CD14-positive monocyte (primary cell): ENCODE measurements around the gene C16orf95. TPM values are rescaled to one million over a fixed set of nuclear protein-coding genes. Genes with fewer than 3 reads are reported as not detected.

Experiments used
- DNase-seq, 3 donors: peaks; one replicate each; pipeline ENCODE4 v3.0.0-alpha.2; 2011 to 2022
- H2AFZ ChIP-seq: 2 replicates; pipeline ENCODE4 v1.6.0; 2012; ENCODE audit warnings: mild to moderate bottlenecking, low read depth, low read length, inconsistent platforms; ENCODE audit not compliant: insufficient read depth, poor library complexity, severe bottlenecking
- H3K27ac ChIP-seq, 2 donors: 1 replicate in 1 of 2; 2 replicates in 1 of 2; pipeline ENCODE4 v1.5.1; 2012 to 2013; ENCODE audit warnings: low read length in 2 of 2, control low read depth in 1 of 2, inconsistent platforms in 1 of 2, low read depth in 1 of 2, mild to moderate bottlenecking in 1 of 2
- H3K27me3 ChIP-seq, 2 donors: one replicate each; pipeline versions ENCODE4 v1.6.0 to v1.6.1; 2011 to 2013; ENCODE audit warnings: low read length in 2 of 2; ENCODE audit not compliant: control insufficient read depth in 2 of 2, insufficient read depth in 2 of 2
- H3K36me3 ChIP-seq, 2 donors: replicated peaks in 1 of 2; 1 replicate in 1 of 2; 2 replicates in 1 of 2; pipeline versions ENCODE4 v1.5.1 to v1.6.1; 2012 to 2013; ENCODE audit warnings: low read length in 2 of 2, control low read depth in 1 of 2, inconsistent platforms in 1 of 2, mild to moderate bottlenecking in 1 of 2; ENCODE audit not compliant: insufficient read depth in 2 of 2, control insufficient read depth in 1 of 2
- H3K4me1 ChIP-seq, 2 donors: 1 replicate in 1 of 2; 2 replicates in 1 of 2; pipeline versions ENCODE4 v1.5.1 to v1.6.1; 2012 to 2013; ENCODE audit warnings: low read length in 2 of 2, control low read depth in 1 of 2, inconsistent platforms in 1 of 2, mild to moderate bottlenecking in 1 of 2, moderate library complexity in 1 of 2; ENCODE audit not compliant: insufficient read depth in 2 of 2, control insufficient read depth in 1 of 2
- H3K4me2 ChIP-seq: replicated peaks from 2 replicates; pipeline ENCODE3; 2012; ENCODE audit warnings: low read length, moderate library complexity, mild to moderate bottlenecking; ENCODE audit not compliant: poor library complexity, severe bottlenecking; ENCODE audit errors: extremely low read depth
- H3K4me3 ChIP-seq, 3 experiments: fragments of 200-600 bp in 1 of 3; sonication (generic) in 1 of 3; replicated peaks in 1 of 3; 1 replicate in 2 of 3; 2 replicates in 1 of 3; pipeline ENCODE4 v1.5.1; 2011 to 2013; ENCODE audit warnings: low read length in 3 of 3, mild to moderate bottlenecking in 3 of 3, control low read depth in 2 of 3, low read depth in 2 of 3, inconsistent platforms in 1 of 3, moderate library complexity in 1 of 3
- H3K79me2 ChIP-seq: 2 replicates; pipeline ENCODE4 v1.6.0; 2012; ENCODE audit warnings: mild to moderate bottlenecking, control low read depth, inconsistent platforms, low read length, moderate library complexity; ENCODE audit not compliant: insufficient read depth
- H3K9ac ChIP-seq: 2 replicates; pipeline ENCODE4 v1.6.0; 2017; ENCODE audit warnings: low read length, mild to moderate bottlenecking; ENCODE audit not compliant: insufficient read depth, poor library complexity, severe bottlenecking
- H3K9me3 ChIP-seq, 2 donors: replicated peaks in 1 of 2; 1 replicate in 1 of 2; 2 replicates in 1 of 2; pipeline versions ENCODE4 v1.5.1 to v1.6.1; 2012 to 2013; ENCODE audit warnings: low read length in 2 of 2, control low read depth in 1 of 2; ENCODE audit not compliant: control insufficient read depth in 1 of 2, insufficient read depth in 1 of 2
- H4K20me1 ChIP-seq: 2 replicates; pipeline ENCODE4 v1.6.0; 2012; ENCODE audit warnings: mild to moderate bottlenecking, low read length, control low read depth, moderate library complexity; ENCODE audit not compliant: insufficient read depth
- H3K27ac Mint-ChIP-seq, 7 donors: one replicate each; pipeline ENCODE4 v1.8.0; 2020; ENCODE audit warnings: mild to moderate bottlenecking in 7 of 7, mixed read lengths in 7 of 7, moderate library complexity in 6 of 7, inconsistent platforms in 2 of 7
- H3K27me3 Mint-ChIP-seq, 3 donors: one replicate each; pipeline ENCODE4 v1.8.0; 2021 to 2022; ENCODE audit warnings: low read depth in 3 of 3, mild to moderate bottlenecking in 3 of 3, mixed read lengths in 3 of 3, moderate library complexity in 3 of 3, inconsistent platforms in 1 of 3
- H3K36me3 Mint-ChIP-seq, 2 donors: one replicate each; pipeline ENCODE4 v1.8.0; 2020; ENCODE audit warnings: mixed read lengths in 2 of 2, inconsistent platforms in 1 of 2, mild to moderate bottlenecking in 1 of 2
- H3K4me1 Mint-ChIP-seq: one replicate; pipeline ENCODE4 v1.8.0; 2020; ENCODE audit warnings: mild to moderate bottlenecking, mixed read lengths
- H3K4me3 Mint-ChIP-seq, 2 donors: one replicate each; pipeline ENCODE4 v1.8.0; 2020; ENCODE audit warnings: mild to moderate bottlenecking in 2 of 2, mixed read lengths in 2 of 2, moderate library complexity in 1 of 2
- H3K9me3 Mint-ChIP-seq, 7 donors: one replicate each; pipeline ENCODE4 v1.8.0; 2020 to 2022; ENCODE audit warnings: mixed read lengths in 7 of 7, mild to moderate bottlenecking in 6 of 7, moderate library complexity in 6 of 7, inconsistent platforms in 2 of 7
- CTCF ChIP-seq: fragments of 200-600 bp; IDR thresholded peaks from one replicate; pipeline ENCODE4 v1.8.0; 2022; ENCODE audit warnings: antibody characterized with exemption, mild to moderate bottlenecking
- WGBS: methylation state at CpG from one replicate; pipeline ENCODE4 v1.1.5; 2013; ENCODE audit warnings: missing lambda C conversion rate; ENCODE audit not compliant: insufficient coverage; 5-methylcytosine and 5-hydroxymethylcytosine counted together
- intact Hi-C, 2 donors: fragments of 100-400 bp; cut with micrococcal nuclease; formaldehyde crosslinking; loops; one replicate each; pipeline versions ENCODE4 v1.15.0 to v1.15.1; 2023
- polyA plus RNA-seq, 3 donors: library from polyadenylated mRNA; depleted of rRNA in 1 of 3; unstranded in 2 of 3; stranded (reverse) in 1 of 3; fragments of 300-500 nt in 2 of 3; fragments of >200 nt in 1 of 3; fragmentation: Illumina TruSeq in 2 of 3; gene quantifications; 1 replicate in 2 of 3; 2 replicates in 1 of 3; pipeline ENCODE4 v1.2.3, GENCODE V29; 2012 to 2021

C16orf95 gene
- polyA plus RNA-seq, 3 donors, result 0.89 to 1.9 (median 1.7) TPM

DNA sequence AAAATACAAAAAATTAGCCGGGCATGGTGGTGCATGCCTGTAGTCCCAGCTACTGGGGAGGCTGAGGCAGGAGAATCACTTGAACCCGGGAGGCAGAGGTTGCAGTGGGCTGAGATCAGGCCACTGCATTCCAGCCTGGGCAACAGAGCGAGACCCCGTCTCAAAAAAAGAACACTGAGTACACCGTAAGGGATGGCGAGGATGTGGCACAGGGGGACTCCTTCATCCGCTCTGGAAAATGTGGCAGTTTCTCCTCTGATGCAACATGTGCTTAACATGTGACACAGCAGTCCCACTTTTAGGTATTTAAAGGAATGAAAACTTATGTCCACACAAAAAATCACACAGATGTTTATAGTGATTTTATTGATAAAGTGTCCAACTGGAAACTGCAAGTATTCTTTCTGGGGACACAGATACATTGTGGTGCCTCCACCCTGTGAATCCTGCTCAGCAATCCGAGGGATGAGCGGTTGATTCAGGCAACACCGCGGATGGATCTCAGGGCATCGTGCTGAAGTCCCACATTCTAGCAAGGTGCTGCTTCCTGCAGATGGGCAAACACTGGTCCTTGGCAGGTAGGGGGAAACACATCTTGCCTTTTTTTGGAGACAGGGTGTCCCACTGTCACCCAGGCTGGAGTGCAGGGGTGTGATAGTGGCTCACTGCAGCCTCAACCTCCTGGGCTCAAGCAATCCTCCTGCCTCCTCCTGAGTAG is 3.5 kb upstream of the C16orf95 start:
- peaks cover 11% of the 10 kb centered on the region for H3K79me2 ChIP-seq
- no peaks in the 10 kb centered on the region for H4K20me1 ChIP-seq
- Mint-ChIP-seq H3K9me3 (no peaks in the 10 kb centered on the region), H3K27ac (no peak overlapping the region), H3K4me1 (peaks cover 11% of the 10 kb centered on the region), H3K4me3 (no peak overlapping the region), H3K36me3 (no peaks in the 10 kb centered on the region), H3K27me3 (peaks cover 0 to 2% (median 1%) of the 10 kb centered on the region in 3 donors)
- DNase-seq, result no peak
- H3K9ac ChIP-seq, result no peak overlapping the region
- H2AFZ ChIP-seq, result no peak overlapping the region
- no peaks in the 10 kb centered on the region for H3K9me3 ChIP-seq
- no peak overlapping the region for H3K4me2 ChIP-seq
- no peak for TF ChIP-seq CTCF
- no peak overlapping the region for H3K4me3 ChIP-seq
- 90% methylated on average over 12 of the region's 12 CpGs for WGBS
- H3K36me3 ChIP-seq, result no peaks in the 10 kb centered on the region
- no peaks in the 10 kb centered on the region for H3K27me3 ChIP-seq
- intact Hi-C loops, result no loop called here
- H3K27ac ChIP-seq, result no peak overlapping the region
- H3K4me1 ChIP-seq, result peaks cover 7 to 11% of the 10 kb centered on the region in 2 donors

GRCh38 chr16:87319997-87320491 is 2.9 kb upstream of the C16orf95 start:
- H3K27ac ChIP-seq, result no peak overlapping the region
- peaks cover 7 to 11% of the 10 kb centered on the region in 2 donors for H3K4me1 ChIP-seq
- intact Hi-C loops, result loop anchor here (5.0 kb wide), 3 partner anchors 62 to 763 kb away; partner anchors contain the start of genes FBXO31 (in 1 of the 2), MAP1LC3B (in 1 of the 2) and MTHFSD (in 1 of the 2)
- H3K4me1 Mint-ChIP-seq, result peaks cover 11% of the 10 kb centered on the region
- no peak overlapping the region for H3K4me3 ChIP-seq
- TF ChIP-seq CTCF, result no peak
- H3K9me3 ChIP-seq, result no peaks in the 10 kb centered on the region
- no peaks in the 10 kb centered on the region for H3K9me3 Mint-ChIP-seq
- peaks cover 0 to 2% (median 0%) of the 10 kb centered on the region in 3 donors for H3K27me3 Mint-ChIP-seq
- no peak overlapping the region for H2AFZ ChIP-seq
- no peak overlapping the region for H3K4me2 ChIP-seq
- H3K36me3 Mint-ChIP-seq, result no peaks in the 10 kb centered on the region
- no peak overlapping the region for H3K27ac Mint-ChIP-seq
- DNase-seq, result no peak
- H3K4me3 Mint-ChIP-seq, result no peak overlapping the region
- H4K20me1 ChIP-seq, result no peaks in the 10 kb centered on the region
- no peak overlapping the region for H3K9ac ChIP-seq
- H3K36me3 ChIP-seq, result no peaks in the 10 kb centered on the region
- no peaks in the 10 kb centered on the region for H3K27me3 ChIP-seq
- WGBS, result 100% methylated on average over 7 of the region's 7 CpGs
- peaks cover 11% of the 10 kb centered on the region for H3K79me2 ChIP-seq
